HepG2 (cell line): ENCODE measurements around the gene SLFN14. TPM values are rescaled to one million over a fixed set of nuclear protein-coding genes. Genes with fewer than 3 reads are reported as not detected.

Experiments used
- CREBL2 ChIP-seq: sonication (generic); formaldehyde crosslinking; IDR thresholded peaks from 2 replicates; pipeline ENCODE4 v1.8.1; 2023; ENCODE audit warnings: missing genetic modification reagents, mild to moderate bottlenecking, borderline replicate concordance
- GMEB1 ChIP-seq: sonication (generic); formaldehyde crosslinking; IDR thresholded peaks from 2 replicates; pipeline ENCODE4 v1.5.1; 2020; ENCODE audit warnings: missing genetic modification reagents, mild to moderate bottlenecking, borderline replicate concordance
- HCFC1 ChIP-seq: fragments of 150-350 bp; IDR thresholded peaks from 2 replicates; pipeline ENCODE4 v1.6.1; 2014; ENCODE audit warnings: low read depth, low read length
- KLF13 ChIP-seq: sonication (generic); formaldehyde crosslinking; IDR thresholded peaks from 2 replicates; pipeline ENCODE4 v1.4.0; 2020; ENCODE audit warnings: mild to moderate bottlenecking, missing genetic modification reagents
- MLLT10 ChIP-seq: sonication (generic); formaldehyde crosslinking; IDR thresholded peaks from 2 replicates; pipeline ENCODE4 v1.4.0; 2020; ENCODE audit warnings: missing genetic modification reagents
- MTA3 ChIP-seq: sonication (generic); formaldehyde crosslinking; IDR thresholded peaks from 2 replicates; pipeline ENCODE4 v1.4.0; 2020; ENCODE audit warnings: missing genetic modification reagents
- MTF1 ChIP-seq: sonication (generic); formaldehyde crosslinking; IDR thresholded peaks from 2 replicates; pipeline ENCODE4 v1.5.0; 2020; ENCODE audit warnings: missing genetic modification reagents
- MXD1 ChIP-seq: sonication (generic); formaldehyde crosslinking; IDR thresholded peaks from 2 replicates; pipeline ENCODE4 v1.4.0; 2020; ENCODE audit warnings: mild to moderate bottlenecking, missing genetic modification reagents
- POGZ ChIP-seq: sonication (generic); formaldehyde crosslinking; IDR thresholded peaks from 2 replicates; pipeline ENCODE4 v1.4.0; 2020; ENCODE audit warnings: mild to moderate bottlenecking, missing genetic modification reagents
- SCMH1 ChIP-seq: sonication (generic); formaldehyde crosslinking; IDR thresholded peaks from 2 replicates; pipeline ENCODE4 v1.9.0; 2021; ENCODE audit warnings: missing genetic modification reagents, mild to moderate bottlenecking, borderline replicate concordance
- SMAD1 ChIP-seq: sonication (generic); formaldehyde crosslinking; IDR thresholded peaks from 2 replicates; pipeline ENCODE4 v1.4.0; 2020; ENCODE audit warnings: missing genetic modification reagents, low read depth, mild to moderate bottlenecking, borderline replicate concordance
- SMC3 ChIP-seq: IDR thresholded peaks from 2 replicates; pipeline ENCODE4 v1.6.1; 2011; ENCODE audit warnings: low read length, improper control_type of control experiment
- SNAPC2 ChIP-seq: sonication (generic); formaldehyde crosslinking; IDR thresholded peaks from 2 replicates; pipeline ENCODE4 v1.8.1; 2022; ENCODE audit warnings: mild to moderate bottlenecking, missing genetic modification reagents
- XBP1 ChIP-seq: sonication (generic); formaldehyde crosslinking; IDR thresholded peaks from 2 replicates; pipeline ENCODE4 v1.5.0; 2020; ENCODE audit warnings: missing genetic modification reagents
- ZBTB49 ChIP-seq: sonication (generic); formaldehyde crosslinking; IDR thresholded peaks from 2 replicates; pipeline ENCODE4 v1.4.0; 2020; ENCODE audit warnings: missing genetic modification reagents, borderline replicate concordance
- ZKSCAN1 ChIP-seq: fragments of 150-350 bp; IDR thresholded peaks from 2 replicates; pipeline ENCODE4 v1.6.1; 2014; ENCODE audit warnings: low read length
- ZMYM3 ChIP-seq: sonication (generic); formaldehyde crosslinking; IDR thresholded peaks from 2 replicates; pipeline ENCODE4 v1.5.1; 2020; ENCODE audit warnings: mild to moderate bottlenecking, missing genetic modification reagents
- ZNF607 ChIP-seq: sonication (generic); formaldehyde crosslinking; IDR thresholded peaks from 2 replicates; pipeline ENCODE4 v1.5.1; 2020; ENCODE audit warnings: missing genetic modification reagents, mild to moderate bottlenecking, borderline replicate concordance
- ZSCAN25 ChIP-seq: sonication (generic); formaldehyde crosslinking; IDR thresholded peaks from 2 replicates; pipeline ENCODE4 v1.8.0; 2022; ENCODE audit warnings: mild to moderate bottlenecking, missing genetic modification reagents
- polyA plus RNA-seq, 8 experiments: library from polyadenylated mRNA; depleted of rRNA in 3 of 8; stranded (reverse) in 7 of 8; unstranded in 1 of 8; fragments of >200 nt; fragmentation: Illumina TruSeq in 4 of 8; extraction: Trizol in 4 of 8; gene quantifications; 2 replicates each; pipeline versions ENCODE4 v1.2.1 to v1.2.3, GENCODE V29; 2011 to 2016; ENCODE audit warnings: low read depth in 4 of 8, missing spikeins in 1 of 8, mixed read lengths in 1 of 8; ENCODE audit not compliant: insufficient read depth in 1 of 8
- total RNA-seq, 5 experiments: library from RNA; depleted of rRNA; stranded (reverse); fragments of >200 nt; fragmentation: Illumina TruSeq; extraction: Trizol; gene quantifications; 2 replicates each; pipeline ENCODE4 v1.2.3, GENCODE V29; 2016; ENCODE audit warnings: low read depth in 1 of 5
- TF ChIP-seq, protein P1 (sequence below): IDR thresholded peaks from 2 replicates; pipeline ENCODE4 v1.6.1; 2016; ENCODE audit warnings: missing compliant biosample characterization, missing genetic modification reagents, borderline replicate concordance
- TF ChIP-seq, protein P2 (sequence below): IDR thresholded peaks from 2 replicates; pipeline ENCODE4 v1.6.1; 2016; ENCODE audit warnings: control low read depth

SLFN14 gene
- total and polyA plus RNA-seq, 2 of the 13 experiments (the other 11 are each of a cell fraction or from before 2014, with no cell fraction given): not detected

GRCh38 chr17:35578197-35578928 is 17.7 kb upstream of the SLFN14 start, which contains the start of gene PEX12 (continued):
- TF ChIP-seq POGZ (CRISPR knock-in tag): peak; percentile 74
- no peak for TF ChIP-seq XBP1
- 0 out of 2 replicates have a peak, but pooled peaks have one; percentile 19 for TF ChIP-seq MTF1 (CRISPR knock-in tag)
- TF ChIP-seq MLLT10 (CRISPR knock-in tag): no peak
- TF ChIP-seq ZMYM3: peak; percentile 42; the same call in 1 of the 2 replicates
- TF ChIP-seq GMEB1 (CRISPR knock-in tag): peak; percentile 82; the same call in 1 of the 2 replicates
- TF ChIP-seq SNAPC2: no peak
- TF ChIP-seq, protein P1, sequence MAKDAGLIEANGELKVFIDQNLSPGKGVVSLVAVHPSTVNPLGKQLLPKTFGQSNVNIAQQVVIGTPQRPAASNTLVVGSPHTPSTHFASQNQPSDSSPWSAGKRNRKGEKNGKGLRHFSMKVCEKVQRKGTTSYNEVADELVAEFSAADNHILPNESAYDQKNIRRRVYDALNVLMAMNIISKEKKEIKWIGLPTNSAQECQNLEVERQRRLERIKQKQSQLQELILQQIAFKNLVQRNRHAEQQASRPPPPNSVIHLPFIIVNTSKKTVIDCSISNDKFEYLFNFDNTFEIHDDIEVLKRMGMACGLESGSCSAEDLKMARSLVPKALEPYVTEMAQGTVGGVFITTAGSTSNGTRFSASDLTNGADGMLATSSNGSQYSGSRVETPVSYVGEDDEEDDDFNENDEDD (CRISPR knock-in tag): peak; percentile 52; the same call in 1 of the 2 replicates
- no peak for TF ChIP-seq KLF13 (CRISPR knock-in tag)
- no peak for TF ChIP-seq MXD1 (CRISPR knock-in tag)
- no peak for TF ChIP-seq SMAD1 (CRISPR knock-in tag)
- no peak for TF ChIP-seq ZKSCAN1
- no peak for TF ChIP-seq SMC3
- no peak for TF ChIP-seq SCMH1 (CRISPR knock-in tag)
- TF ChIP-seq ZNF607 (CRISPR knock-in tag): no peak
- TF ChIP-seq, protein P2, sequence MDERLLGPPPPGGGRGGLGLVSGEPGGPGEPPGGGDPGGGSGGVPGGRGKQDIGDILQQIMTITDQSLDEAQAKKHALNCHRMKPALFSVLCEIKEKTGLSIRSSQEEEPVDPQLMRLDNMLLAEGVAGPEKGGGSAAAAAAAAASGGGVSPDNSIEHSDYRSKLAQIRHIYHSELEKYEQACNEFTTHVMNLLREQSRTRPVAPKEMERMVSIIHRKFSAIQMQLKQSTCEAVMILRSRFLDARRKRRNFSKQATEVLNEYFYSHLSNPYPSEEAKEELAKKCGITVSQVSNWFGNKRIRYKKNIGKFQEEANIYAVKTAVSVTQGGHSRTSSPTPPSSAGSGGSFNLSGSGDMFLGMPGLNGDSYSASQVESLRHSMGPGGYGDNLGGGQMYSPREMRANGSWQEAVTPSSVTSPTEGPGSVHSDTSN (CRISPR knock-in tag): no peak
- TF ChIP-seq MTA3 (CRISPR knock-in tag): no peak
- TF ChIP-seq ZSCAN25 (CRISPR knock-in tag): no peak
- peak; percentile 73 for TF ChIP-seq HCFC1
- TF ChIP-seq CREBL2: no peak
- TF ChIP-seq ZBTB49: no peak
